SK-N-SH treated with all-trans-retinoic acid at 6 μM for 48 hours (cell line): ENCODE results near the gene OXGR1.

Experiments used
- ARNTL ChIP-seq: fragments of 450-650 bp; formaldehyde crosslinking; IDR thresholded peaks from 2 replicates; pipeline ENCODE4 v1.5.0; 2020; ENCODE audit warnings: low read depth, mild to moderate bottlenecking, moderate library complexity, borderline replicate concordance
- BACH2 ChIP-seq: fragments of 250-450 bp; sonication (Bioruptor Pico); IDR thresholded peaks from 2 replicates; pipeline ENCODE4 v1.9.0; 2021; ENCODE audit warnings: mild to moderate bottlenecking, borderline replicate concordance
- CREB5 ChIP-seq: fragments of 250-450 bp; sonication (Bioruptor Pico); IDR thresholded peaks from 2 replicates; pipeline ENCODE4 v1.5.1; 2020; ENCODE audit warnings: low read depth, mild to moderate bottlenecking, moderate library complexity
- PATZ1 ChIP-seq: fragments of 250-450 bp; sonication (Bioruptor Pico); IDR thresholded peaks from 2 replicates; pipeline ENCODE4 v1.8.0; 2020; ENCODE audit warnings: mild to moderate bottlenecking, moderate library complexity, borderline replicate concordance
- TCF4 ChIP-seq: fragments of 250-450 bp; sonication (Bioruptor Pico); IDR thresholded peaks from 2 replicates; pipeline ENCODE4 v1.8.0; 2021; ENCODE audit warnings: mild to moderate bottlenecking, moderate library complexity, borderline replicate concordance
- ZC3H10 ChIP-seq: fragments of 250-450 bp; sonication (Bioruptor Pico); IDR thresholded peaks from 2 replicates; pipeline ENCODE4 v1.5.1; 2021; ENCODE audit warnings: mild to moderate bottlenecking, moderate library complexity
- ZNF8 ChIP-seq: fragments of 450-650 bp; formaldehyde crosslinking; IDR thresholded peaks from 2 replicates; pipeline ENCODE4 v1.5.0; 2020; ENCODE audit warnings: mild to moderate bottlenecking, moderate library complexity

- TF ChIP-seq ZNF8 (CRISPR knock-in tag) (no peak), ARNTL (CRISPR knock-in tag) (no peak), BACH2 (CRISPR knock-in tag) (no peak), CREB5 (CRISPR knock-in tag) (no peak), PATZ1 (CRISPR knock-in tag) (no peak), ZC3H10 (CRISPR knock-in tag) (no peak), TCF4 (CRISPR knock-in tag) (no peak)
Observed at GRCh38 chr13:96963786-96964475, 30.3 kb downstream of the OXGR1 start.
